ENCODE measurements around the gene P4HB.
A peak's percentile ranks its signal among the peaks of the same experiment; 100 is the strongest.

Gene P4HB

DNA sequence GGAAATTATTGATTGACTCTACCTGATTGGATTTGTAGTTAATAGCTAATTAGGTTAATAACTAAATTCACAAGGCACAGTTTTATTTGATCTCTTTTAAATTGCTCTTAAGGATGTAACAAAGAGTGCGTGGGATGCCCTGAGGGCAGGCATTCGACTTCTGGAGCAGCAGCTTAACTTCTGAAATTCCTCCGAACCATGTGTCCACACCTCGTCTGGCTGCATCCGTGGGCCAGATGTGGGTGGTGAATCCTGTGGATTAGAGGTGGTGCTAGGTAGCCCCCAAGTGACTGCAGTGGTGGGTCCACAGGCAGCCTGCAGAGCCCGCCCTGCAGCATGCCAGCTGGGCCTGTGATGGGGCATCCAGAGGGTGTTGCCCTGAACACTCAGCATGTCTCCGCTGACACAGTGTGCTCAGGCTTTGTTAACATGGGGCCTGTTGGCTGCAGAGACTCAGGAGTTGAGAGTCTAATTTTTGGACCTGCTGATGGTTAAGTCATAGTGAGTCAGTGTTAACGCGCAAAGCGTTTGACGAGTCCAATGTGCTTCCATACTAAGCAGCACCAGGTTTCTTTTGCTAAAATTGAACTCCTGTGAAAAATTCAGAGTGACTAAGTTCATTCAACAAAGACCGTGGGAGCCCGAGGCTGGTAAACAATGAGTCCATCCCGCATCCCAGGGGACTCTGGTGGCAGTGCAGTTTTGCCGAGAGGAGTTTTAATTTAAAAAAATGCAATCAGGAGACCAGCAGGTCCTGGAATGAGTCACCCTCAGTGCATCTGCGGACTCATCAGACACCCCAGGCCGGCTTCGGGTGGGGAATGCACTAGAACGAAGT is 37.9 kb upstream of the P4HB start:
- DNase-seq (ENCODE audit: low read depth) = no peak

DNA sequence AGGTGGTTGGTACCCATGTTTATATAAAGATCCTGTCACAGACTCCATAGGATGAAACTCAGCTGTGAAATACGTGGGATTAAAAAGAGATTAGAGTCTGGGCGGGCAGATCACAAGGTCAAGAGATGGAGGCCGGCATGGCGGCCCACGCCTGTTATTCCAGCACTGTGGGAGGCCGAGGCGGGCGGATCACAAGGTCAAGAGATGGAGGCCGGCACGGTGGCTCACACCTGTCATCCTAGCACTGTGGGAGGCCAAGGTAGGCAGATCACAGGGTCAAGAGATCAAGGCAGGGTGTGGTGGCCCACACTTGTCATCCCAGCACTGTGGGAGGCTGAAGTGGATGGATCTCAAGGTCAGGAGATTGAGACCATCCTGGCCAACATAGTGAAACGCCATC is 35.1 kb upstream of the P4HB start:
- DNase-seq (ENCODE audit: low read depth) = no peak

GRCh38 chr17:81891303-81891552 is 30.9 kb upstream of the P4HB start:
- DNase-seq (ENCODE audit: low read depth) = no peak

GRCh38 chr17:81890447-81891302 is 30.3 kb upstream of the P4HB start:
- DNase-seq (ENCODE audit: low read depth) = no peak

- no peak for DNase-seq (ENCODE audit: low read depth)
Observed at GRCh38 chr17:81889602-81890001, 29.3 kb upstream of the P4HB start.

DNA sequence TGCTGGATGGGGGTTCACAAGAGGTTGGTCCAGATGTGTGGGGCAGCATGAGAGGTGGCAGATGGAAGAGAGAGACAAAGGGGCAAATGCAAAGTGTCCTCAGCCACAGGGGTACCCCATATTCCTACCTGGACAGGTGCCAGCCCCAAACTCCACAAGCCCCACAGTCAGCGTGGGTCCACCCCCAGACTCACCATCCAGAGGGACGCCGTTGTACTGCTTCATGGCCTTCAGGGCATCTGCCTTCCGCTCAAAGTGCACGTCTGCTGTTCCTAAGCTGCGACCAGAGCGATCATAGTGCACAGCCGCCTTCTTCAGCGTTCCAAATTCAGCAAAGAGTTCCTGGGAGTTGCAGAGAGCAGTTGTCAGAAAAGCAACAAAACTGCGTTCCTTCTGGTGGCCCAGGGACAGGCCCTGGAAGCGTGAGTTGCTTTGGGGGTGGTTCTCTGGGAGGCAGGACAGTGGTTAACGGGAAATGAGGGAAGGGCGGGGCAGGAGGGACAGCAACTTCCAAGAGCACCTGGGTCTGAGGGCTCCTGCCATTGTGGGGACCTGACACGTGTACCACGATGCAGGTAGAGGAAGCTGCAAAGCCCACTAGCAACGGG is 28.8 kb upstream of the P4HB start:
- no peak for DNase-seq (ENCODE audit: low read depth)

GRCh38 chr17:81888105-81888987 is 28.0 kb upstream of the P4HB start:
- DNase-seq (ENCODE audit: low read depth) = no peak

GRCh38 chr17:81885869-81886548 is 25.7 kb upstream of the P4HB start:
- no peak for DNase-seq (ENCODE audit: low read depth)

DNA sequence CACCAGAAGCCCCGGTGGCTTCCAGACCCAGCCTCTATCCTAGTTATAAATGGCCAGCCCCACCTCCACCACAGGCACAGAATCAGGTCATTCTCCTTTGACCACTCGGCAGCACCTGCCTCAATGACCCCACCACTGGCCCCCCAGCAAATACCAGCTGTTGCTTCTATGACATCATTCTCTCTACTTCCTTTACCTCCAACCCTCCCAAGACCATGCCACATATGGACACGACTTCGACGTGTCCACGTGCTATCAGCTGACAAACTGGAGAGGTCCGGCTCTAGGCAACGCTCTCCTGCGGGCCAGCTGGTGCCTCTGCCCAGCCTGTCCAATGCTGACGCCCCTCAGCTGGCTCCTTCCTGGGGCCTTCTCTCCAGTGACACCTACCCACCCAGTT is 25.1 kb upstream of the P4HB start:
- DNase-seq (ENCODE audit: low read depth) = no peak

DNA sequence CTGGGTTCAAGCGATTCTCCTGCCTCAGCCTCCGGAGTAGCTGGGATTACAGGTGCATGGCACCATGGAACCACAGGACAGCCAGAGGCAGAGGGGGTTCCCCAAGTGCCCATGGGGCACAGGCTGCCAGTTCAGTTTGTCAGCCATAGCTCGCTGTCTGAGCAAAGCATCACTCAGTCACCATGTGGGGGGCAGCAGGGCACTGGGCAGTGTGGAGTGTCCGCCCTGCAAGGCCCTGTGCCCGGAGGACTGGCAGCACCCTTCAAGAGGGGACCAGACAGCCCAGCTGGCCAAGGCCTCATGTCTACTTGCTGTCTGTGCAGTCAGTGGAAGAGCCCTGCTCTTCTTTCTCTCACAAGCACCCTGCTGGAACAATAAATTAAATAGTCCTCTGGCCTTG is 24.6 kb upstream of the P4HB start:
- DNase-seq (ENCODE audit: low read depth) = no peak

GRCh38 chr17:81884520-81884919 is 24.2 kb upstream of the P4HB start:
- DNase-seq (ENCODE audit: low read depth) = no peak

- DNase-seq (ENCODE audit: low read depth) = no peak
Observed at GRCh38 chr17:81879121-81879520, 18.8 kb upstream of the P4HB start.

DNA sequence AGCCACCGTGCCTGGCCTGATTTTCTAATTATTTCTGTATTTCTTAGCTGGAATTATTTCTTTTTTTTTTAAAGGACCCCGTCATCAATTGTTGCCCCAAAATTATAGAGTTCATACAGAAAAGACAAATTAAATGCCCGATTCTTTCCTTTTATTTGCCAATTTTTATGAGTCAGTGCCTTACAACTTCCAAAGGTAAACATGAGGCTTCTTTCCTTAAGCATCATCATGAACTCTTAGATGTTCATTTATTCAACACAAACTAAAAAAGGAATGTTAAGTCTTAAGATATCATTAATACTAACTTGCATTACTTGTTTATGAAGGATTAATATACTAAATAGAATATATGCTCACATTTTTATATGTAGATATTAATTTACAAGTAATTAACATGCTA is 18.0 kb upstream of the P4HB start:
- no peak for DNase-seq (ENCODE audit: low read depth)

DNA sequence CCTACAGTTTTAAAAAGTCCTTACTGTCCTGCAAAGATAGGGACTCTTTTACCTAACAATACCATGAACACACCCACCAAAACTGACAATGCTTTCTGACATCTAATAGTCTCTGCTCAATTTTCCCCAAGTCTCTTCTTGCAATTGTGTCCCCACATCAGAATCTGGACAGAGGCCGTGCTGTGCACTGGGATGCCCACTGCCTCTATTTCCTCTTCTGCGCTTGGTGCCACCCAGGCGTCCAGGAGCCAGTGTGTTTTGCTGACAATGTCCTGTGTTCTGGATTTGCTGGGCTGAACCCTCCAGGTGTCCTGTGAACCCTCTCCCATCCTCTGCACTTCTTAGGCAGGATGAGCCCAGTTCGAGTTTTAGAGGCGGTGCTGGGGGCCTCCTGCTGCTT is 17.2 kb upstream of the P4HB start:
- no peak for DNase-seq (ENCODE audit: low read depth)

GRCh38 chr17:81871387-81872230 is 11.3 kb upstream of the P4HB start:
- DNase-seq (ENCODE audit: low read depth) = peak; percentile 96

GRCh38 chr17:81870981-81871386 is 10.6 kb upstream of the P4HB start, which contains the start of gene ARHGDIA:
ARHGDIA (minus strand) TSS chr17:81871337; CDS start chr17:81869930, 1,407 bp downstream.
- no peak for DNase-seq (ENCODE audit: low read depth)

DNA sequence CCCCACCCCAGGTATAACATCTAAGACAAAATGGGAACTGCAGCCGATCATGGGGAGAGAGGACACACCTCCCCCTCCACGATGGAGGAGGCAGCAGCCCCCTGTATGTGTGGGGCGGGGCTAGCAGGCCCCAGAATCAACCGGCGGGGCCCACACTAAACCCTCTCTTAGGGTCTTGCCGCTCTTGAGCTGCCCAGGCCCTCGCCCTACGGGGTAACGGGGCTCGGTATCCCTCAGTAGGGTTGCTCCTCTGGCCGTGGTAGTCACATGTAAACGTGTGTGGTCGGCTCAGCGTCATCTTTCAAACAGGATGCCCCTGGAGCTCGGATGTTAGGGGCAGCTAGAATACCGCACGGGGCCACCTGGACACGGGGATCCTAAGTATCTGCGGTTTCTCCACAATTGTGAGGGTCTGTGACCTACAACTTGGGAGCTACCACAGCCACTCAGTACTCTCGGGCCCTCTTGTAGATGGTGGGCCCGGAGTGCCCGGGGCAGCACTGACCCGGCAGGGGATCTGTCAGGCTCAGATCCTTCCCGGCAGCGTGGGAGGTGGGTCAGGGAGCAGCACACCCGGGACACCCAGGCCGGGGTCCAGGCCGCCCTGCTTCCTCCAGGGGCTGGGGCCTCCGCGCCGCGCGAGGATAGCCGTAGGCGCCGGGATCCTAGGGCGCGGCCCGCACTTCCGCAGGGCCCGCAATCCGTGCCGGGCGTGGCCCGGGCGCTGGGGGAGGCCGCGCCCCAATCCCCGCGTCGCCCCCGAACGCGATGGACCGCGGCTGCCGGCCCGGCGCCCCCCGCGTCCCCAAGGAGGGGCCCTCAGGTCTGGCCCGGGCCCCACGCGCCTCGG is 10.0 kb upstream of the P4HB start:
- DNase-seq (ENCODE audit: low read depth) = peak; percentile 16

- DNase-seq (ENCODE audit: low read depth) = no peak
Observed at GRCh38 chr17:81869221-81870130, 9.1 kb upstream of the P4HB start.

Data from stimulated activated CD4-positive, alpha-beta T cell treated with anti-CD3 and anti-CD28 coated beads, Interleukin-2, amount 100 ng/mL, for 4 hours (primary cell).